CD4-positive, alpha-beta T cell treated with Interferon gamma for 1 hour (primary cell): ENCODE data around the gene CCDC157.

Experiments used
- DNase-seq: peaks from one replicate; pipeline ENCODE4 v3.0.0-alpha.2; 2020

Gene CCDC157

DNA sequence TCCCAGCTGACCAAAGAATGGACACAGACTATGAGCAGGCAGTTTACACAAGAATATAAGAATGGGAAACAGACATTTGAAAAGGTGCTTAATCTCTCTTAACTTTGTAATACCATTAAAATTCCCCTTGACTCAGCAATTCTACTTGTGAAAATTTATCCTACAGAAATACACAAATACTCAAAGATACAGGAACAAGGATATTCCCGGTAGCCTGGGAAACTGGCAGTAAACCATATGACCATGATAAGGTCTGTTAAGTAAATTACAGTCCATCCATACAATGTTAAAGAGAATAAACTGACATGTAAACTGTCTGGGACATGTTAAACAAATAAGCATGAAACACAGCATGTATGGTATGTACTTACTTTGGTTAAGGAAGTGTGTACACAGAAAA is 60.0 kb downstream of the CCDC157 start:
- DNase-seq, result no peak

DNA sequence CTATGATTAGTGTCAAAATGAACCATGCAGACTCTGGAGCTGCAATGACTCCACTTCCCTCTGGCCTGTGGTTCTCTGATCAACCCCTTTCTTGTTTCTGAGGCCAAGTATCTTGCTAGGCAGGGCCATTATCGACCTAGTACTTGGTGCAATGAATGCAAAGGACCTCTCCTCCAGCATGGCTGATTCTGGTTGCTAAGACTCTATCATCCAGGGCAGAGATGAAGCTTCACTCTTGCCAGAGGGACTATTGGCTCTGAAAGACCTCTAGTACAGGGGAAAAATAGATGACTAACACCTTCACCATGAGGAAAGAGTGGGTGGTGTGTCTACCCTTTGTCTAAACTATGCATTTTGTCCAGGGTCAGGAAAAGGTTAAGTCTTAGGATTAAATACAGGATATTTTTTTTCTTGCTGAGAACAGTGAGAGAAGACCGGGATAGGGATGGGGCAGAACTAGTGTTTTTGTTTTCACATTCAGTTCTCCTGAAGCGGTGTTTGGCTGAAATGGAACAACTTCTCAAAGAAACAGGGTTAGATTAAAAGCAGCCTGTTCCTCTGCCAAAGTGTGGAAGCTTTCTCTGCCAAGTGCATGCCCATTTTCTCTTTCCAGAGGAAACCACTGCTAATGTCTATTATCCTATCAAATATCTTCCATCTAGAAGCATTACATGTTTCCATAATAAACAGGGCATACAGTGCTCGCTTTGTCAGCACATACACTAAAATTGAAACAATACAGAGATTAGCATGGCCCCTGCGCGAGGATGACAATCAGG is 63.7 kb downstream of the CCDC157 start:
- no peak for DNase-seq

DNA sequence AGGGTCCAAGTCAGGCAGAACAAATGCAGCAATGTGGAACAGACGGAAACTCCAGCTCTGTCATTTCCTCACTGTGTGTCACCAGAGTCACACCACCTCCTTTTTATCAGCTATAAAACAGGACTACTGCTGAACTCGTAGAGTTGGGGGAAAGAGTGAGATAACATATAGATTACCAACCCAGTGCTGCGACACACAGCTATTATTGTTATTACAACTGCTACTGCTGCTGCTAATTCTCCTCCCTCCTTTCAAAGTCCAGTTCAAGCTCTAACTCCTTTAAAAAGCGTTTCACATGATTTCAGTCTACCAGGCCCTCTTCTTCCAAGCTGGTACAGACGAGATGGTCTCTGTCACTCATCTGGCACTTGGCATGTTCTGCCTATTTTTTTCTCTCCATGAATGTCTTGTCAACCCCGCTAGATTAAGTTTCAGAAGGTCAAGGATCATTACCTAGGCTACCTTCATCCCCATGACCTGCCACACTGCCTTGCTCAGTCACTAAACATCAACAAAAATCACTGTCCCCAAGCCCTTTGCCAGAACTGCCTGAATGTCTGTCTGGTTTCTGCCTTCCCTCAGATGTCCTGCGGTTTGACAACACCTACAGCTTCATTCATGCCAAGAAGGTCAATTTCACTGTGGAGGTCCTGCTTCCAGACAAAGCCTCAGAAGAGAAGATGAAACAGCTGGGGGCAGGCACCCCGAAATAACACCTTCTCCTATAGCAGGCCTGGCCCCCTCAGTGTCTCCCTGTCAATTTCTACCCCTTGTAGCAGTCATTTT is 65.1 kb downstream of the CCDC157 start:
- no peak for DNase-seq

DNA sequence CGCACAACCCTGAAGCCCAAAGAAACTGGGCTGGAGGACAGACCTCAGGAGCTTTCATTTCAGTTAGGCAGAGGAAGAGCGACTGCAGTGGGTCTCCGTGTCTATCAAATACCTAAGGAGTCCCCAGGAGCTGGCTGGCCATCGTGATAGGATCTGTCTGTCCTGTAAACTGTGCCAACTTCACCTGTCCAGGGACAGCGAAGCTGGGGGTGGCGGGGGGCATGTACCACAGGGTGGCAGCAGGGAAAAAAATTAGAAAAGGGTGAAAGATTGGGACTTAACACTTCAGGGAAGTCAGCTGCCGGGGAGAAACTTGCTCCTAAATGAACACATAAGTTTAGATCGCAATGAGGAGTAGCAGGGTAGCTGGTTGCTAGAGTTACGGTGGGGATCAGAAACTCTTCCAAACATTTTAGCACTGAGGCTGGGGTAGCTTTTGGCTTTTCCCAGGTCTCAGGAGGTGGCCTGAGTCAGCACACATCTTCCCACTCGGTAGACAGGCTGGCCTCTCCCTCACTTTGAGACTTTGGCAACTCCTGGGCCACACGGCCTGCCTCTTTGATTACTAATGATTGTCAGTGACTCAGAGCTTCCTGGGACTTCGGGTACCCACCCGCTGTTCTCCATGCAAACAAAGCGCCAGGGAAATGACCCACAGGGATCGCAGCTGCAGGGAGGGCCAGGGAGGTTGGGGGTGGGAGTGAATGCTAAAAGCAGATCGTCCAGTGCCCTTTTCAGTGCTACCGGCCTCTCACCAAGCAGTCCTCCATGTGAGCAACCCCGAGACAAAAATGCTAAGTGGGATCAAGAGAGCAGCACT is 65.9 kb downstream of the CCDC157 start:
- peak; percentile 20 for DNase-seq

DNA sequence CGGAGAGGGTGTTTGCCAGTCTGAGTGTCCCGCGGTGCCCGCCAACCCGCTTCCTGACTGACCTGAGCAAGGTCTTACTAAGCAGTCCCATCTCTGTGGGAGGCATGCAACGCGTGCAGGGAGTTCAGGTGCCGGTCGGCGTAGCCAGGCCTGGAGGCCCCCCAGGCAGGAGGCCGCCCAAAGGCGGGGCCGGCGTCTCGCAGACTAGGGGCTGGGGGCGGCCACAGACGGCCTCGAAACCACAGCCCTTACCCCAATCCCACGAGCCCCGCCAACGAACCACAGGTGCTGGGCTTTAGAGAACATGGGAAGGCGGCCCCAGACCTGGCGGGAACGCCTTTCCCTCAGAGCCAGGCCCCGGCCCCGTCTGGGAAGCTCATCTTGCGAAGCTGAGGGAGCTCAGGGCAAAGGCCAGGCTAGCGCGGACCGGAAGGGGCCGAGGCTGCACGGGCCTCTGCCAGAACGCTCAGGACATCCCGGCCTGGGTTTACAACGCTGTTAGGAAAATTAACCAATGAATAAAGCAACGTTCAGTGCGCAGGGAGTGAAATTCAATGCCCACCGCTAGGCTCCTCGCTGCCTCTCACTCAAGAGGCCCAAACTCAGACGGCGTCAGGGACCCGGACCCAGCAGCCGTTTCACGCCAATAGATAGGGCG is 66.6 kb downstream of the CCDC157 start:
- DNase-seq, result no peak

DNA sequence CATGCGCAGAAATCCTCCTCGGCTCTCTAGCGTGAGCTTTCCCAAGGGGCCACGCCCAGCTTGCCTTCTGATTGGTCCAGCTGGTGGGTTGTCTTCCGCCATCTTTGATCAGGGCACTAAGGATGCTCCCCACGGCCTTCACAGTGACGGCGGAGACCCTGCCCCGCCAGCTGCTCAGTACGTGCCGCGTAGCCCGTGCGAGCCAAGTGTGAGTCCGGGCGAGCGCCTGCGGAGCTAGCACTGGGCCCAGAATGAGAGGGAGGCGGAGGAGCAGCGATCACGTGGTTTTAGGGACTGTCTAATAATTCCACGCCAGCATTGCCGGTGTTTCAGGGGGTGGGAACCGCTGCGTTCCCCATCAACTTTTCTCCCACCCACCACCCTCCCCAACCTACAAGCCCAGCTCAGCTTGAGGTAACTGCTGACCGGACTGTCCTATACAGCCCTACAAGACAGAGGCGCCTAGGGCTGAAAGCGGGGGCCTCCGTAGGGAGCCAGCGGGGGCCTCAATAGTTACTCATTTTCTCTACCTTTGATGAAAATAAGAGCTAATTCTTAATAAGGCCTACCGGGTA is 67.2 kb downstream of the CCDC157 start:
- DNase-seq, result peak; percentile 99

DNA sequence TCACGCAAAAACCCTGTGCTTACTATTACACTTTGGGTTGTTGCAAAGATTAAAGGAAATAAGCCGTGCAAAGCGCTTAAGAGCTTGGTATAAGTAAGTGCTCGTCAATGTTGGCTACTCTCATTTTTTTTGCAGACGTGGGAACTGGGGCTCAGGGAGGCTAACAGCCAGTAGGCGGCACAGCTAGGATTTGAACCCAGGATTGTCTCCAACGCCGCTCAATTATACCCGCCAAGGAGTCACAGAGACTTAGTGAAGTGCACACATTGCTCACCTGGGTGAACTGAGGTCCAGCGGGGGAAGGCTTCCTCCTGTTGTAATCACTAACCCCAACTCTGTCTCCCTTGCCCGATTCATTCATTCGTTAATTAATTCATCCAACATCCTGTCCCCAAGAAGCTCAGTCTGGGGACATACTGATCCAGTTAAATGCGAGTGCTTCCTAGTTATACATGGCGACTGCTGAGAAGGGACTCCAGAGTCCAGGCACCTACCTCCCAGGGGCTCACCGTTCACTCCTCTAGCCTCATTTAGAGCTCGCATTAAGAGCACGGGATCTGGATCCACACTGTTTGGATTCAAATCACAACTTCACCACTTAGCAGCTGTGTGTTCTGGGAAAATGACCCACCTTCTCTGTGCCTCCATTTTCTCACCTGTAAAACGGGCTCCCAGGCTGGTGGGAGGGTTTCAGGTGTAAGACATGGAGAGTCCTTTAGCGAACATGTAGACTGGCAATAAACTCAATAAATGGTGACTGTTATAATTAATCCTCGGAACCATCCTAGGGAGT is 67.9 kb downstream of the CCDC157 start:
- DNase-seq, result no peak

DNA sequence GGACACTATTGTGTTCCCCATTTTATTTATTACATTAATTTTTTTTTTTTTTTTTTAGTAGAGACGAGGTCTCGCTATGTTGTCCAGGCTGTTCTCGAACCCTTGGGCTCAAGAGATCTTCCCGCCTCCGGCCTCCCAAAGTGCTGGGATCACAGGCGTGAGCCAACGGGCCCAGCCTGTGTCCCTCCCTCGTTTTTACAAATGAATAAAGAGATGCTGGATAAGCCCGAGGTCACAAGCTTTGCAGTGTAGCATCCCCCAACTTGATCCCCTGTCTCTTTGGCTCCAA is 68.5 kb downstream of the CCDC157 start:
- DNase-seq, result no peak

DNA sequence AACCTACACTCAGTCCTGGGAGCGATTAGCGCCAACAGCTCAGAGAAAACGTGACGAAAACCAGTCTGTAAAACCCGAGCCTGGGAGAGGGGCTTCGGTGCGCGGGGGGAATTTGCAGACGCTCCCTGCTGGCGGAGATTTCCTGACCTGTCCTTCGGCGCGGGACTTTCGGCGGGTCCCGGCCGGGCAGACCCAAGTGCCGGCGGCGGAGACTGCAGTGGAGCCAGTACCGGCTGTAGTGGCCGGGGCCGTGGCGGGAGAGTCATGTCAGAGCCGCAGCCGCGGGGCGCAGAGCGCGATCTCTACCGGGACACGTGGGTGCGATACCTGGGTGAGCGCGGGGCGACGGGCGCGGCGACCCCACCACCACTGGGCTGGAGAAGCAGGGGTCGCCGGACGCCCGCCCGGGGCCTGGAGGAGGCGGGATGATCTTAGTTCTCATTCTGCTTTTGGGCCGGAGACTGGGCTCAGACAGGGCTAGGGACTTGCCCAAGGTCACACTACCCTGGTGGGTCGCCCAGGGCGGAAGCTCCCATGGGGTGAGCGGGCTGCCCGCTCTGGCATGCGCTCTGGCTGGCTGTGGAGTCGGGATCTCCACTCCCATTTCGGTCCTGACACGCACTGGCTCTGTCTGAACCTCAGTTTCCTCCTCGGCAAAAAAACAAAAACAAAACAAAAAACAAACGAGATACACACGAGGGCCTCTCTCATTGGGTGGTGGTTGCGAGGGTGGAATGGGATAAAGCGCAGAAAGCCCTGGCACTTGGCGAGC is 69.0 kb downstream of the CCDC157 start, which contains the start of gene MTFP1:
Gene MTFP1 (plus strand): TSS at position 153 of the 772 bp plus-strand sequence. CDS start 112 bp downstream, at position 265.
- peak; percentile 43 for DNase-seq
